Prostate gland (tissue), 2 donors: ENCODE data around the gene TRIM36. TPM values are rescaled to one million over a fixed set of nuclear protein-coding genes. Genes with fewer than 3 reads are reported as not detected.

Experiments used
- DNase-seq: peaks from one replicate; pipeline ENCODE4 v3.0.0-alpha.2; 2019; ENCODE audit warnings: low spot score
- H3K27ac ChIP-seq, 2 donors: fragments of 200-600 bp; sonication (generic); 2 replicates each; pipeline ENCODE4 v1.5.1; 2017 to 2019
- H3K27me3 ChIP-seq: fragments of 200-600 bp; sonication (generic); replicated peaks from 2 replicates; pipeline ENCODE4 v1.5.1; 2019; ENCODE audit not compliant: insufficient read depth
- H3K36me3 ChIP-seq, 2 donors: fragments of 200-600 bp; sonication (generic); 1 replicate in 1 of 2; 2 replicates in 1 of 2; pipeline versions ENCODE4 v1.5.1 to v1.8.1; 2017 to 2019
- H3K4me1 ChIP-seq: fragments of 200-600 bp; sonication (generic); replicated peaks from 2 replicates; pipeline ENCODE4 v1.5.1; 2019
- H3K4me3 ChIP-seq, 2 donors: fragments of 200-600 bp; sonication (generic); 2 replicates each; pipeline ENCODE4 v1.5.1; 2017 to 2019
- H3K9me3 ChIP-seq: fragments of 200-600 bp; sonication (generic); 2 replicates; pipeline ENCODE4 v1.5.1; 2017
- CTCF ChIP-seq, 4 experiments: fragments of 200-600 bp in 2 of 4; fragments of 450-650 bp in 2 of 4; sonication (generic) in 2 of 4; IDR thresholded peaks; 1 replicate in 3 of 4; 2 replicates in 1 of 4; pipeline ENCODE4 v1.5.1; 2016 to 2019; ENCODE audit warnings: antibody characterized with exemption in 4 of 4, mild to moderate bottlenecking in 2 of 4, moderate library complexity in 2 of 4
- POLR2A ChIP-seq: fragments of 450-650 bp; IDR thresholded peaks from one replicate; pipeline ENCODE4 v1.6.1; 2016; ENCODE audit warnings: antibody characterized with exemption, mild to moderate bottlenecking
- POLR2AphosphoS5 ChIP-seq: sonication (generic); formaldehyde crosslinking; IDR thresholded peaks from one replicate; pipeline ENCODE4 v1.6.1; 2017; ENCODE audit warnings: antibody characterized with exemption
- WGBS: methylation state at CpG from one replicate; pipeline ENCODE4 v1.1.5; 2018; 5-methylcytosine and 5-hydroxymethylcytosine counted together
- intact Hi-C: fragments of 100-400 bp; cut with DNase I; formaldehyde crosslinking; loops from one replicate; pipeline ENCODE4 v1.14.2; 2022
- total RNA-seq, 2 donors: library from RNA; depleted of rRNA; stranded (reverse); fragments of >200 nt; gene quantifications; one replicate each; pipeline ENCODE4 v1.1.0, GENCODE V29; 2016

TRIM36 gene
- total RNA-seq, 2 donors from 2014 or later, result 37.3 to 38.5 TPM

GRCh38 chr5:115194676-115195075 is 25.0 kb upstream of the TRIM36 start:
- DNase-seq, result no peak
- no peaks in the 10 kb centered on the region for H3K4me1 ChIP-seq
- intact Hi-C loops, result no loop called here
- no peak for TF ChIP-seq CTCF (IDR thresholded peaks at IDR 0.05)
- TF ChIP-seq POLR2A, result no peak
- no peak for TF ChIP-seq POLR2AphosphoS5
- 80% methylated on average over 2 of the region's 2 CpGs for WGBS
- no peak overlapping the region for H3K4me3 ChIP-seq
- no peaks in the 10 kb centered on the region for H3K36me3 ChIP-seq
- no peaks in the 10 kb centered on the region for H3K27me3 ChIP-seq
- H3K27ac ChIP-seq, result no peak overlapping the region
- no peaks in the 10 kb centered on the region for H3K9me3 ChIP-seq

- no peak for DNase-seq
- H3K27ac ChIP-seq, result no peak overlapping the region
- no peak for TF ChIP-seq CTCF (IDR thresholded peaks at IDR 0.05)
- no peak for TF ChIP-seq POLR2AphosphoS5
- no peak for TF ChIP-seq POLR2A
- H3K36me3 ChIP-seq, result no peaks in the 10 kb centered on the region
- intact Hi-C loops, result no loop called here
- no peak overlapping the region for H3K4me3 ChIP-seq
- no peaks in the 10 kb centered on the region for H3K4me1 ChIP-seq
- no peaks in the 10 kb centered on the region for H3K9me3 ChIP-seq
- no peaks in the 10 kb centered on the region for H3K27me3 ChIP-seq
Observed at GRCh38 chr5:115193295-115193694, 23.6 kb upstream of the TRIM36 start.

GRCh38 chr5:115192098-115192497 is 22.4 kb upstream of the TRIM36 start:
- DNase-seq, result no peak
- Histone ChIP-seq H3K4me1 (no peaks in the 10 kb centered on the region), H3K4me3 (no peak overlapping the region), H3K27me3 (no peaks in the 10 kb centered on the region), H3K27ac (no peak overlapping the region), H3K36me3 (no peaks in the 10 kb centered on the region), H3K9me3 (no peaks in the 10 kb centered on the region)
- 100% methylated on average over 1 of the region's 1 CpG for WGBS
- TF ChIP-seq CTCF (IDR thresholded peaks at IDR 0.05) (no peak), POLR2A (no peak), POLR2AphosphoS5 (no peak)
- intact Hi-C loops, result no loop called here

GRCh38 chr5:115191474-115192031 is 21.8 kb upstream of the TRIM36 start:
- WGBS, result 57% methylated on average over 8 of the region's 8 CpGs
- intact Hi-C loops, result no loop called here
- H3K27ac ChIP-seq, result no peak overlapping the region
- H3K36me3 ChIP-seq, result no peaks in the 10 kb centered on the region
- H3K27me3 ChIP-seq, result no peaks in the 10 kb centered on the region
- no peaks in the 10 kb centered on the region for H3K4me1 ChIP-seq
- DNase-seq, result no peak
- no peak overlapping the region for H3K4me3 ChIP-seq
- no peak for TF ChIP-seq CTCF (IDR thresholded peaks at IDR 0.05)
- no peak for TF ChIP-seq POLR2AphosphoS5
- TF ChIP-seq POLR2A, result no peak
- no peaks in the 10 kb centered on the region for H3K9me3 ChIP-seq

- H3K27me3 ChIP-seq, result no peaks in the 10 kb centered on the region
- no peak for TF ChIP-seq POLR2A
- H3K9me3 ChIP-seq, result no peaks in the 10 kb centered on the region
- H3K4me1 ChIP-seq, result no peaks in the 10 kb centered on the region
- intact Hi-C loops, result no loop called here
- WGBS, result 57% methylated on average over 4 of the region's 4 CpGs
- H3K4me3 ChIP-seq, result no peak overlapping the region
- no peak overlapping the region for H3K27ac ChIP-seq
- no peaks in the 10 kb centered on the region for H3K36me3 ChIP-seq
- no peak for DNase-seq
Observed at GRCh38 chr5:115190388-115190787, 20.7 kb upstream of the TRIM36 start.
